HL-60/S4 treated with phorbol 12-myristate 13-acetate at 8.2 ng/mL for 4 days and 3 days (cell line): ENCODE measurements around the gene MRPS34.
"Not testable (repeated sequence)": the region's sequence is repeated elsewhere in the genome, so short reads cannot be mapped to it uniquely, and the experiment has no call there.

Experiments
- in situ Hi-C: fragments of 300-500 bp; cut with MboI; formaldehyde crosslinking; loops from 2 replicates; pipeline ENCODE4 v1.15.0; 2022; ENCODE audit warnings: low sequenced_read_pairs

The MRPS34 gene

GRCh38 chr16:1772908-1773702 is at the start of gene MRPS34:
Gene MRPS34 (minus strand): TSS chr16:1773134. CDS start chr16:1773119, 15 bp downstream.
- in situ Hi-C loops, result no loop called here

- in situ Hi-C loops, result no loop called here
Observed at GRCh38 chr16:1821861-1822611, 49.1 kb upstream of the MRPS34 start.

GRCh38 chr16:1820946-1821290 is 48.0 kb upstream of the MRPS34 start:
- in situ Hi-C loops, result no loop called here

GRCh38 chr16:1820096-1820945 is 47.4 kb upstream of the MRPS34 start:
- in situ Hi-C loops, result no loop called here

- in situ Hi-C loops, result no loop called here
Observed at GRCh38 chr16:1819611-1820010, 46.7 kb upstream of the MRPS34 start.

GRCh38 chr16:1818873-1819525 is 46.1 kb upstream of the MRPS34 start:
- in situ Hi-C loops, result no loop called here

- in situ Hi-C loops, result no loop called here
Observed at GRCh38 chr16:1818204-1818872, 45.4 kb upstream of the MRPS34 start.

GRCh38 chr16:1817716-1818115 is 44.8 kb upstream of the MRPS34 start:
- in situ Hi-C loops, result no loop called here

GRCh38 chr16:1817276-1817589 is 44.3 kb upstream of the MRPS34 start:
- in situ Hi-C loops, result no loop called here

GRCh38 chr16:1816396-1817275 is 43.7 kb upstream of the MRPS34 start:
- in situ Hi-C loops, result no loop called here

GRCh38 chr16:1815461-1815860 is 42.5 kb upstream of the MRPS34 start:
- in situ Hi-C loops, result no loop called here

GRCh38 chr16:1812732-1813163 is 39.8 kb upstream of the MRPS34 start:
- in situ Hi-C loops, result no loop called here

- in situ Hi-C loops, result no loop called here
Observed at GRCh38 chr16:1810536-1810935, 37.6 kb upstream of the MRPS34 start.

GRCh38 chr16:1810106-1810505 is 37.2 kb upstream of the MRPS34 start:
- in situ Hi-C loops, result no loop called here

GRCh38 chr16:1809281-1809801 is 36.4 kb upstream of the MRPS34 start:
- in situ Hi-C loops, result no loop called here

GRCh38 chr16:1808691-1809090 is 35.8 kb upstream of the MRPS34 start:
- in situ Hi-C loops, result no loop called here

GRCh38 chr16:1807626-1808025 is 34.7 kb upstream of the MRPS34 start:
- in situ Hi-C loops, result no loop called here

- in situ Hi-C loops, result no loop called here
Observed at GRCh38 chr16:1800701-1801100, 27.8 kb upstream of the MRPS34 start.

GRCh38 chr16:1799263-1799662 is 26.3 kb upstream of the MRPS34 start:
- in situ Hi-C loops, result not testable (repeated sequence)
